GM12891 (cell line): ENCODE data around the gene QSOX2.

Source experiments
- PAX5 ChIP-seq: IDR thresholded peaks from 2 replicates; pipeline ENCODE4 v1.6.1; 2011; ENCODE audit warnings: low read length, moderate library complexity, mild to moderate bottlenecking; ENCODE audit not compliant: insufficient read depth, severe bottlenecking
- POLR2A ChIP-seq: IDR thresholded peaks from 2 replicates; pipeline ENCODE4 v1.6.1; 2011; ENCODE audit warnings: low read depth, low read length, control low read depth
- POLR2AphosphoS5 ChIP-seq: IDR thresholded peaks from 2 replicates; pipeline ENCODE4 v1.6.1; 2011; ENCODE audit warnings: low read depth, low read length, control low read depth
- SPI1 ChIP-seq: IDR thresholded peaks from 2 replicates; pipeline ENCODE4 v1.6.1; 2011; ENCODE audit warnings: low read depth, low read length, control low read depth
- TAF1 ChIP-seq: IDR thresholded peaks from 2 replicates; pipeline ENCODE4 v1.6.1; 2011; ENCODE audit warnings: low read depth, low read length, control low read depth

DNA sequence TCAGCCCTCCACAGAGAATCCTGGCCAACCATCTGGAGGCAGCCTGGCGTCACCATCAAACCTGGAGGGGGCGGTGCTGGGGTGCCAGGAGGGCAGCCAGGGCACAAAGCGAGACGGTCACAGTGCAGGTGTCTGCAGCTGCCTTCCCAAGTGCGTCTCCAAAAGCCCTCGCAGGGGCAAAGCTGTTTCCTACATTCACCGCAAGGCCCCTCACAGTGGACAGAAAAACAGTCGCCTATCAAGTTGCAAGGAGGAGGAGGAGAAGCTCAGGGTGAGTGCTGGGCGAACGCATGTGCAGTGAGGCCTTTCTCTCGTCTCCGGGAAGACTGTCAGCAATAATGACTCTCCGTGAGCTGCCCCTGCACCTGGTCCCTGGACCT lies 22.7 kb downstream of the QSOX2 start:
- TF ChIP-seq POLR2AphosphoS5, result no peak
- no peak for TF ChIP-seq POLR2A
- TF ChIP-seq TAF1, result no peak
- TF ChIP-seq SPI1, result no peak
- TF ChIP-seq PAX5, result no peak
